Testis (tissue), 2 donors: Measurements from ENCODE around the gene FARS2.

Experiments used
- CTCF ChIP-seq, 3 experiments: fragments of 450-650 bp in 2 of 3; fragments of 200-600 bp in 1 of 3; sonication (generic) in 1 of 3; IDR thresholded peaks; one replicate each; pipeline ENCODE4 v1.5.1; 2016 to 2019; ENCODE audit warnings: antibody characterized with exemption in 3 of 3, mild to moderate bottlenecking in 2 of 3, moderate library complexity in 1 of 3
- POLR2A ChIP-seq: fragments of 450-650 bp; IDR thresholded peaks from one replicate; pipeline ENCODE4 v1.6.1; 2017; ENCODE audit warnings: antibody characterized with exemption, mild to moderate bottlenecking, moderate library complexity

- TF ChIP-seq POLR2A (no peak), CTCF (IDR thresholded peaks at IDR 0.05) (no peak)
Measured at GRCh38 chr6:5305968-5306626, 44.8 kb downstream of the FARS2 start.
